Measurements from ENCODE around the gene FEZ2. TPM values are rescaled to one million over a fixed set of nuclear protein-coding genes. Genes with fewer than 3 reads are reported as not detected.

Gene FEZ2
- total RNA-seq, 1 experiment from 2014 or later, result 22.2 TPM

DNA sequence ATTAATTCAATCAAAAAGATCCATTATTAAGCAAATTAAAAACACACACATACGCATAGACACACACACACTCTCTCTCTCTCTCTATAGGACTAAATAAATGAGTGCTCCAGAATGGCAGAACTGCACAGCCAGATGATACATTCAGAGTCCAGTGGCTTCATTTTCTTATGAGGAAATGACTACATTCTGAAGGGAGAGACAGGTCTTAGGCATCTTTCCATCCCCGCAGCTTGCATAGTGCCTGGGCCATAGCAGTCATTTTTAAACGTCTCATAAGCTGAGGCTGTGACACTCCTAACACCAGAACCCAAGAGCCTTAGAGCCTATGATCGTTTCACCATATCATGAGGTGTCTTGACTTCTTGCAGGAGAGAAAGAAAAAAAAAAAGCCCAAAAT, 31.1 kb downstream of the FEZ2 start (continued):
- TF ChIP-seq, protein P1, sequence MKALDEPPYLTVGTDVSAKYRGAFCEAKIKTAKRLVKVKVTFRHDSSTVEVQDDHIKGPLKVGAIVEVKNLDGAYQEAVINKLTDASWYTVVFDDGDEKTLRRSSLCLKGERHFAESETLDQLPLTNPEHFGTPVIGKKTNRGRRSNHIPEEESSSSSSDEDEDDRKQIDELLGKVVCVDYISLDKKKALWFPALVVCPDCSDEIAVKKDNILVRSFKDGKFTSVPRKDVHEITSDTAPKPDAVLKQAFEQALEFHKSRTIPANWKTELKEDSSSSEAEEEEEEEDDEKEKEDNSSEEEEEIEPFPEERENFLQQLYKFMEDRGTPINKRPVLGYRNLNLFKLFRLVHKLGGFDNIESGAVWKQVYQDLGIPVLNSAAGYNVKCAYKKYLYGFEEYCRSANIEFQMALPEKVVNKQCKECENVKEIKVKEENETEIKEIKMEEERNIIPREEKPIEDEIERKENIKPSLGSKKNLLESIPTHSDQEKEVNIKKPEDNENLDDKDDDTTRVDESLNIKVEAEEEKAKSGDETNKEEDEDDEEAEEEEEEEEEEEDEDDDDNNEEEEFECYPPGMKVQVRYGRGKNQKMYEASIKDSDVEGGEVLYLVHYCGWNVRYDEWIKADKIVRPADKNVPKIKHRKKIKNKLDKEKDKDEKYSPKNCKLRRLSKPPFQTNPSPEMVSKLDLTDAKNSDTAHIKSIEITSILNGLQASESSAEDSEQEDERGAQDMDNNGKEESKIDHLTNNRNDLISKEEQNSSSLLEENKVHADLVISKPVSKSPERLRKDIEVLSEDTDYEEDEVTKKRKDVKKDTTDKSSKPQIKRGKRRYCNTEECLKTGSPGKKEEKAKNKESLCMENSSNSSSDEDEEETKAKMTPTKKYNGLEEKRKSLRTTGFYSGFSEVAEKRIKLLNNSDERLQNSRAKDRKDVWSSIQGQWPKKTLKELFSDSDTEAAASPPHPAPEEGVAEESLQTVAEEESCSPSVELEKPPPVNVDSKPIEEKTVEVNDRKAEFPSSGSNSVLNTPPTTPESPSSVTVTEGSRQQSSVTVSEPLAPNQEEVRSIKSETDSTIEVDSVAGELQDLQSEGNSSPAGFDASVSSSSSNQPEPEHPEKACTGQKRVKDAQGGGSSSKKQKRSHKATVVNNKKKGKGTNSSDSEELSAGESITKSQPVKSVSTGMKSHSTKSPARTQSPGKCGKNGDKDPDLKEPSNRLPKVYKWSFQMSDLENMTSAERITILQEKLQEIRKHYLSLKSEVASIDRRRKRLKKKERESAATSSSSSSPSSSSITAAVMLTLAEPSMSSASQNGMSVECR (CRISPR knock-in tag; IDR thresholded peaks at IDR 0.05; ENCODE audit: borderline replicate concordance), result no peak
- TF ChIP-seq ATF1 (CRISPR knock-in tag; IDR thresholded peaks at IDR 0.05) (no peak), NFYB (CRISPR knock-in tag; conservative IDR thresholded peaks at IDR 0.05; ENCODE audit: low read depth) (no peak), CREM (CRISPR knock-in tag; IDR thresholded peaks at IDR 0.05) (no peak), NR2C2 (CRISPR knock-in tag; IDR thresholded peaks at IDR 0.05) (no peak), ATF3 (CRISPR knock-in tag; conservative IDR thresholded peaks at IDR 0.05) (no peak), ZNF138 (CRISPR knock-in tag; conservative IDR thresholded peaks at IDR 0.05) (no peak), EMX1 (CRISPR knock-in tag; IDR thresholded peaks at IDR 0.05) (no peak), CREB1 (CRISPR knock-in tag; IDR thresholded peaks at IDR 0.05) (no peak), ELF4 (CRISPR knock-in tag; IDR thresholded peaks at IDR 0.05; ENCODE audit: low read depth) (no peak)

GRCh38 chr2:36565712-36566111, 32.3 kb downstream of the FEZ2 start:
- H3K4me3 Mint-ChIP-seq, result no peak overlapping the region
- ATAC-seq (no peak), DNase-seq (ENCODE audit: low spot score) (no peak)
- no peaks in the 10 kb centered on the region for H3K9me3 Mint-ChIP-seq
- no peak overlapping the region for H3K27ac Mint-ChIP-seq
- peaks cover 55% of the 10 kb centered on the region for H3K4me1 Mint-ChIP-seq
- H3K27me3 Mint-ChIP-seq (ENCODE audit: low read depth), result no peaks in the 10 kb centered on the region
- CTCF ChIA-PET, result no interaction called here
- POLR2A ChIA-PET, result no interaction called here
- H3K36me3 Mint-ChIP-seq, result peaks cover 16% of the 10 kb centered on the region
- TF ChIP-seq TCF7 (CRISPR knock-in tag; IDR thresholded peaks at IDR 0.05; ENCODE audit: low read depth) (no peak), ETV6 (CRISPR knock-in tag; IDR thresholded peaks at IDR 0.05) (no peak), ZNF138 (CRISPR knock-in tag; conservative IDR thresholded peaks at IDR 0.05) (no peak), PREB (CRISPR knock-in tag; IDR thresholded peaks at IDR 0.05; ENCODE audit: borderline replicate concordance) (no peak), NR3C1 (CRISPR knock-in tag; conservative IDR thresholded peaks at IDR 0.05; ENCODE audit: low read depth) (no peak), OVOL2 (CRISPR knock-in tag; IDR thresholded peaks at IDR 0.05; ENCODE audit: borderline replicate concordance) (no peak), CREB1 (CRISPR knock-in tag; IDR thresholded peaks at IDR 0.05) (no peak), CTCF (IDR thresholded peaks at IDR 0.05) (no peak), SMAD4 (CRISPR knock-in tag; IDR thresholded peaks at IDR 0.05) (no peak), RORB (CRISPR knock-in tag; IDR thresholded peaks at IDR 0.05) (no peak)
- TF ChIP-seq, protein P2, sequence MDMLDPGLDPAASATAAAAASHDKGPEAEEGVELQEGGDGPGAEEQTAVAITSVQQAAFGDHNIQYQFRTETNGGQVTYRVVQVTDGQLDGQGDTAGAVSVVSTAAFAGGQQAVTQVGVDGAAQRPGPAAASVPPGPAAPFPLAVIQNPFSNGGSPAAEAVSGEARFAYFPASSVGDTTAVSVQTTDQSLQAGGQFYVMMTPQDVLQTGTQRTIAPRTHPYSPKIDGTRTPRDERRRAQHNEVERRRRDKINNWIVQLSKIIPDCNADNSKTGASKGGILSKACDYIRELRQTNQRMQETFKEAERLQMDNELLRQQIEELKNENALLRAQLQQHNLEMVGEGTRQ (CRISPR knock-in tag; IDR thresholded peaks at IDR 0.05), result no peak
- TF ChIP-seq, protein P3, sequence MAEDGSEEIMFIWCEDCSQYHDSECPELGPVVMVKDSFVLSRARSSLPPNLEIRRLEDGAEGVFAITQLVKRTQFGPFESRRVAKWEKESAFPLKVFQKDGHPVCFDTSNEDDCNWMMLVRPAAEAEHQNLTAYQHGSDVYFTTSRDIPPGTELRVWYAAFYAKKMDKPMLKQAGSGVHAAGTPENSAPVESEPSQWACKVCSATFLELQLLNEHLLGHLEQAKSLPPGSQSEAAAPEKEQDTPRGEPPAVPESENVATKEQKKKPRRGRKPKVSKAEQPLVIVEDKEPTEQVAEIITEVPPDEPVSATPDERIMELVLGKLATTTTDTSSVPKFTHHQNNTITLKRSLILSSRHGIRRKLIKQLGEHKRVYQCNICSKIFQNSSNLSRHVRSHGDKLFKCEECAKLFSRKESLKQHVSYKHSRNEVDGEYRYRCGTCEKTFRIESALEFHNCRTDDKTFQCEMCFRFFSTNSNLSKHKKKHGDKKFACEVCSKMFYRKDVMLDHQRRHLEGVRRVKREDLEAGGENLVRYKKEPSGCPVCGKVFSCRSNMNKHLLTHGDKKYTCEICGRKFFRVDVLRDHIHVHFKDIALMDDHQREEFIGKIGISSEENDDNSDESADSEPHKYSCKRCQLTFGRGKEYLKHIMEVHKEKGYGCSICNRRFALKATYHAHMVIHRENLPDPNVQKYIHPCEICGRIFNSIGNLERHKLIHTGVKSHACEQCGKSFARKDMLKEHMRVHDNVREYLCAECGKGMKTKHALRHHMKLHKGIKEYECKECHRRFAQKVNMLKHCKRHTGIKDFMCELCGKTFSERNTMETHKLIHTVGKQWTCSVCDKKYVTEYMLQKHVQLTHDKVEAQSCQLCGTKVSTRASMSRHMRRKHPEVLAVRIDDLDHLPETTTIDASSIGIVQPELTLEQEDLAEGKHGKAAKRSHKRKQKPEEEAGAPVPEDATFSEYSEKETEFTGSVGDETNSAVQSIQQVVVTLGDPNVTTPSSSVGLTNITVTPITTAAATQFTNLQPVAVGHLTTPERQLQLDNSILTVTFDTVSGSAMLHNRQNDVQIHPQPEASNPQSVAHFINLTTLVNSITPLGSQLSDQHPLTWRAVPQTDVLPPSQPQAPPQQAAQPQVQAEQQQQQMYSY (CRISPR knock-in tag; IDR thresholded peaks at IDR 0.05), result no peak
- TF ChIP-seq, protein P4, sequence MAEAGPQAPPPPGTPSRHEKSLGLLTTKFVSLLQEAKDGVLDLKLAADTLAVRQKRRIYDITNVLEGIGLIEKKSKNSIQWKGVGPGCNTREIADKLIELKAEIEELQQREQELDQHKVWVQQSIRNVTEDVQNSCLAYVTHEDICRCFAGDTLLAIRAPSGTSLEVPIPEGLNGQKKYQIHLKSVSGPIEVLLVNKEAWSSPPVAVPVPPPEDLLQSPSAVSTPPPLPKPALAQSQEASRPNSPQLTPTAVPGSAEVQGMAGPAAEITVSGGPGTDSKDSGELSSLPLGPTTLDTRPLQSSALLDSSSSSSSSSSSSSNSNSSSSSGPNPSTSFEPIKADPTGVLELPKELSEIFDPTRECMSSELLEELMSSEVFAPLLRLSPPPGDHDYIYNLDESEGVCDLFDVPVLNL (CRISPR knock-in tag; IDR thresholded peaks at IDR 0.05; ENCODE audit: borderline replicate concordance, low read depth), result no peak
- TF ChIP-seq, protein P5, sequence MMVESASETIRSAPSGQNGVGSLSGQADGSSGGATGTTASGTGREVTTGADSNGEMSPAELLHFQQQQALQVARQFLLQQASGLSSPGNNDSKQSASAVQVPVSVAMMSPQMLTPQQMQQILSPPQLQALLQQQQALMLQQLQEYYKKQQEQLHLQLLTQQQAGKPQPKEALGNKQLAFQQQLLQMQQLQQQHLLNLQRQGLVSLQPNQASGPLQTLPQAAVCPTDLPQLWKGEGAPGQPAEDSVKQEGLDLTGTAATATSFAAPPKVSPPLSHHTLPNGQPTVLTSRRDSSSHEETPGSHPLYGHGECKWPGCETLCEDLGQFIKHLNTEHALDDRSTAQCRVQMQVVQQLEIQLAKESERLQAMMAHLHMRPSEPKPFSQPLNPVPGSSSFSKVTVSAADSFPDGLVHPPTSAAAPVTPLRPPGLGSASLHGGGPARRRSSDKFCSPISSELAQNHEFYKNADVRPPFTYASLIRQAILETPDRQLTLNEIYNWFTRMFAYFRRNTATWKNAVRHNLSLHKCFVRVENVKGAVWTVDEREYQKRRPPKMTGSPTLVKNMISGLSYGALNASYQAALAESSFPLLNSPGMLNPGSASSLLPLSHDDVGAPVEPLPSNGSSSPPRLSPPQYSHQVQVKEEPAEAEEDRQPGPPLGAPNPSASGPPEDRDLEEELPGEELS (CRISPR knock-in tag; IDR thresholded peaks at IDR 0.05), result no peak

Measured in WTC11 (cell line).